Caco-2 (cell line): ENCODE measurements around the gene SLC34A3. TPM values are rescaled to one million over a fixed set of nuclear protein-coding genes. Genes with fewer than 3 reads are reported as not detected.

Source experiments
- BruUV-seq: library from RNA; stranded (reverse); fragments of 400-500 nt; replicated peaks from 2 replicates; lab custom pipeline; 2021; lab: Mats Ljungman, UMichigan
- CTCF ChIA-PET: fragments of 300-600 bp; sonication (Branson Sonifier 250); formaldehyde crosslinking; loops from one replicate; lab custom pipeline; 2022; ENCODE audit warnings: antibody characterized with exemption; lab: Charles Lee
- POLR2A ChIA-PET: fragments of 300-600 bp; sonication (Branson Sonifier 250); formaldehyde crosslinking; loops from one replicate; lab custom pipeline; 2022; ENCODE audit warnings: antibody characterized with exemption; lab: Charles Lee
- DNase-seq, 2 experiments: peaks; one replicate each; pipeline versions ENCODE4 v3.0.0 to v3.0.0-alpha.2; 2020 to 2022
- H3K27me3 ChIP-seq: replicated peaks from 2 replicates; pipeline ENCODE4 v1.6.0; 2011; ENCODE audit warnings: low read length; ENCODE audit not compliant: control insufficient read depth, insufficient read depth
- H3K36me3 ChIP-seq: 2 replicates; pipeline ENCODE4 v1.5.1; 2011; ENCODE audit warnings: low read length; ENCODE audit not compliant: control insufficient read depth, insufficient read depth
- H3K4me1 ChIP-seq: fragments of 250-450 bp; sonication (Bioruptor Pico); 2 replicates; pipeline ENCODE4 v1.5.1; 2020; ENCODE audit warnings: mild to moderate bottlenecking
- H3K4me3 ChIP-seq: 2 replicates; pipeline ENCODE4 v1.5.1; 2011; ENCODE audit warnings: low read depth, mild to moderate bottlenecking, control low read depth, low read length
- H3K9me3 ChIP-seq: fragments of 250-450 bp; sonication (Bioruptor Pico); 2 replicates; pipeline ENCODE4 v1.5.1; 2020; ENCODE audit warnings: mild to moderate bottlenecking, moderate library complexity
- H3K27ac Mint-ChIP-seq: one replicate; pipeline ENCODE4 v1.8.0; 2022; ENCODE audit warnings: mixed read lengths; ENCODE audit not compliant: unreplicated experiment
- H3K27me3 Mint-ChIP-seq: one replicate; pipeline ENCODE4 v1.8.0; 2022; ENCODE audit warnings: mixed read lengths; ENCODE audit not compliant: insufficient read depth, unreplicated experiment
- H3K36me3 Mint-ChIP-seq: one replicate; pipeline ENCODE4 v1.8.0; 2022; ENCODE audit warnings: mild to moderate bottlenecking, mixed read lengths; ENCODE audit not compliant: insufficient read depth, unreplicated experiment
- H3K4me1 Mint-ChIP-seq: one replicate; pipeline ENCODE4 v1.8.0; 2022; ENCODE audit warnings: low read depth, mixed read lengths; ENCODE audit not compliant: unreplicated experiment
- H3K4me3 Mint-ChIP-seq: one replicate; pipeline ENCODE4 v1.8.0; 2022; ENCODE audit warnings: mild to moderate bottlenecking, moderate library complexity, mixed read lengths; ENCODE audit not compliant: unreplicated experiment
- H3K9me3 Mint-ChIP-seq: one replicate; pipeline ENCODE4 v1.8.0; 2022; ENCODE audit warnings: mixed read lengths; ENCODE audit not compliant: unreplicated experiment
- CTCF ChIP-seq, 2 experiments: fragments of 200-600 bp in 1 of 2; IDR thresholded peaks; 1 replicate in 1 of 2; 2 replicates in 1 of 2; pipeline versions ENCODE4 v1.5.1 to v1.8.0; 2011 to 2022; ENCODE audit warnings: antibody characterized with exemption in 1 of 2, control low read depth in 1 of 2, inconsistent platforms in 1 of 2, low read depth in 1 of 2, low read length in 1 of 2, mild to moderate bottlenecking in 1 of 2, moderate library complexity in 1 of 2; ENCODE audit not compliant: insufficient read depth in 1 of 2, severe bottlenecking in 1 of 2, unreplicated experiment in 1 of 2
- intact Hi-C: fragments of 100-400 bp; cut with micrococcal nuclease; formaldehyde crosslinking; loops from one replicate; pipeline ENCODE4 v1.10.0; 2022; ENCODE audit not compliant: unreplicated experiment
- total RNA-seq: library from RNA; stranded (reverse); gene quantifications from 2 replicates; pipeline ENCODE4 v1.2.3, GENCODE V29; 2022

Gene SLC34A3
- total RNA-seq, 1 experiment from 2014 or later = not detected

GRCh38 chr9:137273611-137274320, 43.1 kb downstream of the SLC34A3 start:
- H3K9me3 Mint-ChIP-seq = no peaks in the 10 kb centered on the region
- H3K4me3 ChIP-seq = no peak overlapping the region
- CTCF ChIA-PET = interaction anchor here (1.2 kb wide), 1 partner anchor 13 kb away, joined by 3 read pairs; no protein-coding TSS in a partner anchor
- no peaks in the 10 kb centered on the region for H3K27me3 Mint-ChIP-seq
- DNase-seq = peak in 1 of 2 experiments; percentile 35
- no peaks in the 10 kb centered on the region for H3K4me1 Mint-ChIP-seq
- no peaks in the 10 kb centered on the region for H3K27me3 ChIP-seq
- no peak overlapping the region for H3K27ac Mint-ChIP-seq
- H3K36me3 ChIP-seq = peaks cover under 1% of the 10 kb centered on the region
- 0 out of 2 replicates have a peak, but pooled peaks cover 6% of the 10 kb centered on the region for H3K9me3 ChIP-seq
- H3K4me1 ChIP-seq = no peaks in the 10 kb centered on the region
- no peak overlapping the region for H3K4me3 Mint-ChIP-seq
- intact Hi-C loops = no loop called here
- no TSS peak for BruUV-seq
- peaks cover 51% of the 10 kb centered on the region for H3K36me3 Mint-ChIP-seq
- POLR2A ChIA-PET = interaction anchor here (0.6 kb wide), 1 partner anchor 365 kb away, joined by 7 read pairs; no protein-coding TSS in a partner anchor
- no peak for TF ChIP-seq CTCF (IDR thresholded peaks at IDR 0.05; ENCODE audit: insufficient read depth in 1 of 2, low read depth in 1 of 2, low read length in 1 of 2, severe bottlenecking in 1 of 2, unreplicated experiment in 1 of 2)

DNA sequence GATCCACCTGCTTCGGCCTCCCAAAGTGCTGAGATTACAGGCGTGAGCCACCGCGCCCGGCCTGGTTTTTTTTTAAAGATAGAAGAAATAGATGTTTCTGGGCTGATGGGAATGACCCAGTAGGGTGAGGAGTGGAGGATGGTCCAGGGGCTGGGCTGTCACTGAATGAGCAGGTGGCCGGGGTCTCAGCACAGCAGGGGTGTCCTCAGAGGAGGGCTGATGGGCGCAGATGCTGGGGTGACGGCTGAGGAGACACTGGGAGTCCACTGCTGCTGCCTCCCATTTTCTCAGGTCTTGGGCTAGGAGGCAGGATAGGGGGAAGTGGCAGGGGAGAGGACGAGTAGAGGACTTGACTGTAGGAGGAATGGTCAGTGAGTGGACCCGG, 44.5 kb downstream of the SLC34A3 start:
- no TSS peak for BruUV-seq
- ChIA-PET POLR2A (no interaction called here), CTCF (interaction anchor here (0.9 to 1.2 kb wide), 2 partner anchors 11 to 39 kb away, joined by 3 to 4 read pairs; no protein-coding TSS in a partner anchor)
- Histone ChIP-seq H3K27me3 (no peaks in the 10 kb centered on the region), H3K4me1 (no peaks in the 10 kb centered on the region), H3K36me3 (no peaks in the 10 kb centered on the region; the same call in none of the 2 replicates), H3K4me3 (no peak overlapping the region), H3K9me3 (0 out of 2 replicates have a peak, but pooled peaks cover 6% of the 10 kb centered on the region)
- intact Hi-C loops = no loop called here
- Mint-ChIP-seq H3K27ac (no peak overlapping the region), H3K4me3 (no peak overlapping the region), H3K36me3 (peaks cover 36% of the 10 kb centered on the region), H3K4me1 (no peaks in the 10 kb centered on the region), H3K9me3 (no peaks in the 10 kb centered on the region), H3K27me3 (no peaks in the 10 kb centered on the region)
- no peak for DNase-seq
- TF ChIP-seq CTCF (IDR thresholded peaks at IDR 0.05; ENCODE audit: insufficient read depth in 1 of 2, low read depth in 1 of 2, low read length in 1 of 2, severe bottlenecking in 1 of 2, unreplicated experiment in 1 of 2) = no peak

- no peak overlapping the region for H3K4me3 ChIP-seq
- Mint-ChIP-seq H3K9me3 (no peaks in the 10 kb centered on the region), H3K4me3 (no peak overlapping the region), H3K27me3 (no peaks in the 10 kb centered on the region), H3K27ac (no peak overlapping the region), H3K36me3 (peaks cover 35% of the 10 kb centered on the region), H3K4me1 (no peaks in the 10 kb centered on the region)
- intact Hi-C loops = no loop called here
- ChIA-PET CTCF (no interaction called here), POLR2A (no interaction called here)
- no peak for TF ChIP-seq CTCF (IDR thresholded peaks at IDR 0.05; ENCODE audit: insufficient read depth in 1 of 2, low read depth in 1 of 2, low read length in 1 of 2, severe bottlenecking in 1 of 2, unreplicated experiment in 1 of 2)
- H3K36me3 ChIP-seq = no peaks in the 10 kb centered on the region; the same call in none of the 2 replicates
- H3K4me1 ChIP-seq = no peaks in the 10 kb centered on the region
- H3K9me3 ChIP-seq = 0 out of 2 replicates have a peak, but pooled peaks cover 6% of the 10 kb centered on the region
- H3K27me3 ChIP-seq = no peaks in the 10 kb centered on the region
- no peak for DNase-seq
- BruUV-seq = no TSS peak
These were observed 45.1 kb downstream of the SLC34A3 start for GRCh38 chr9:137275588-137276472.
